ENCODE measurements around the gene DGUOK.
A peak's percentile ranks its signal among the peaks of the same experiment; 100 is the strongest.

DGUOK gene

DNA sequence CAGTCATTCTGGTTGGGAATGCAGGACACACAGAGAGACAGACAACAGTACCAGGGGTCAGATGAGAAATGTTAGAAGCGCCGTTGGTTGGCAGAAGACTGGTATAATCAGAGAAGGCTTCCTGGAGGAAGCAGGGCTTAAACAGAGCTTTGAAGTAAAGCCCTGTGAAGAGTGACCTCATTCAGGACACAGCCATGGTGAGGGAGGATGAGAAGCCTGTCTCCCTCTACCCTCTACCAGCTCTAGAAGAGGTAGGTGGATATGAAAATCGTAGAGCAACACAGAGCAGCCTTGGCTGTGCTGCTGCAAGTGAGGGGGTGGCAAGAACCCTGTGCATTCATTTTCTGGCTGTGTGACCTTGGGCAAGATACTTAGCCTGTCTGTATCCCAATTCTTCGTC, 72.3 kb downstream of the DGUOK start:
- H3K36me3 ChIP-seq (ENCODE audit: insufficient read depth, low read length), result no peaks in the 10 kb centered on the region
- H3K27me3 ChIP-seq (ENCODE audit: insufficient read depth, low read length), result no peaks in the 10 kb centered on the region
- H3K27ac ChIP-seq (ENCODE audit: low read depth, low read length), result no peak overlapping the region
- H3K4me3 ChIP-seq (ENCODE audit: low read depth, low read length), result no peak overlapping the region
- H2AFZ ChIP-seq (ENCODE audit: low read length, unreplicated experiment), result no peak overlapping the region
- peaks cover 44% of the 10 kb centered on the region for H3K79me2 ChIP-seq (ENCODE audit: control insufficient read depth, insufficient read depth, low read length, unreplicated experiment)
- peaks cover 34% of the 10 kb centered on the region for H3K4me1 ChIP-seq (ENCODE audit: control insufficient read depth, insufficient read depth, low read length, unreplicated experiment)

DNA sequence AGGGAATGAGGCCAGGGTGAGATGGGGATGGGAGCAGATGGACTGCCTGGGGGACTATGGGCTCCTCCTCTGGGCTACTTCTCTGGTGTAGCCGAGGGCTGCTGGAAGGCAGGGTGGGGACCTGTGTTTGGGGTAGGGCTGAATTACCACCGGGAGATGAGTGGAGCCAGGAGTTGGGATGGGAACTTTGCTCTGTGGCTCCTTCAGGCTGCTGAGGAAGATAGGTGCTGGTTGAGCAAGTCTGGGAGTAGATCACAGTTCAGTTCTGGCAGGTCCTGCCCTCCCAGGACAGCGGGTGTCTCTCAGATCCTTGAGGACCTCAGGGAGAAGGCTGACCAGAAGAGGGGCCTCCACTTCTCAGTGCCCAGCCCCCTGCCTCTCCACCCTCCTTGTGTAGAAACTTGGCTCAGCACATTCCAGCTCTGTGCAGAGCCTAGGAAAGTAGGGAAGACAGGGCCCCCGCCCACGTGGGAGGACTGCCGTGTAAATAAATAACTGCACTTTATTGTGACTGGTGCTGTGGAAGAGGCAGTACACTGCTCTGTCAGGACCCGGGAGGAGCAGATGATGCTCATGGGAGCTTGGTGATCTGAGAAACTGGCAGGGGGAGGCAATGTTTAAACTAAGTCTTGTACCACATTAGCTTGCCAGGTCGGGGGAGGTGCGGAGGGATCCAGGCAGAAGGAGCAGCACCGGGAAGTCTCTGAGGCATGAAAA, 73.4 kb downstream of the DGUOK start:
- no peaks in the 10 kb centered on the region for H3K36me3 ChIP-seq (ENCODE audit: insufficient read depth, low read length)
- H2AFZ ChIP-seq (ENCODE audit: low read length, unreplicated experiment), result no peak overlapping the region
- H3K27me3 ChIP-seq (ENCODE audit: insufficient read depth, low read length), result no peaks in the 10 kb centered on the region
- H3K4me3 ChIP-seq (ENCODE audit: low read depth, low read length), result no peak overlapping the region
- peaks cover 51% of the 10 kb centered on the region for H3K79me2 ChIP-seq (ENCODE audit: control insufficient read depth, insufficient read depth, low read length, unreplicated experiment)
- peaks cover 41% of the 10 kb centered on the region for H3K4me1 ChIP-seq (ENCODE audit: control insufficient read depth, insufficient read depth, low read length, unreplicated experiment)
- H3K27ac ChIP-seq (ENCODE audit: low read depth, low read length), result no peak overlapping the region

DNA sequence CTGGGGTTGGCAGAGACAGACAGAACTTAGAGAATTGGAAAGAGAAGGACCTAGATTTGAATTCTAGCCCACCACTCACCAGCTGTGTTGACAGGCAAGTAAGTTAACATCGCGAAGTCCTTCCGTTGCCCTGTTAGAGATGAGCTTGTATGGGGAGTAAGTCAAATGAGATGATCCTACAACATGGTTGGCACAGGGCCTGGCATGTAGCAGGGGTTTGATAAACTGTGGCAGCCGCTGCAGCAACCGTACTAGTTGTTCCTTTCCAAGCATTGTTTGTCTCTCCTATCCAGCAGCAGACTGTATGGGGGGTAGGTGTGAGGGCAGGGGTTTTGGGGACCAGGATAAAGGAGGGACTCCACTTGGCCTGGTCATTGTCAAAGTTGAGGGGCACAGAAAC, 74.0 kb downstream of the DGUOK start:
- Histone ChIP-seq H3K27ac (ENCODE audit: low read depth, low read length) (no peak overlapping the region), H3K4me3 (ENCODE audit: low read depth, low read length) (no peak overlapping the region), H2AFZ (ENCODE audit: low read length, unreplicated experiment) (no peak overlapping the region), H3K79me2 (ENCODE audit: control insufficient read depth, insufficient read depth, low read length, unreplicated experiment) (peaks cover 56% of the 10 kb centered on the region), H3K36me3 (ENCODE audit: insufficient read depth, low read length) (no peaks in the 10 kb centered on the region; the same call in 1 of the 2 replicates), H3K27me3 (ENCODE audit: insufficient read depth, low read length) (no peaks in the 10 kb centered on the region), H3K4me1 (ENCODE audit: control insufficient read depth, insufficient read depth, low read length, unreplicated experiment) (peaks cover 47% of the 10 kb centered on the region)

DNA sequence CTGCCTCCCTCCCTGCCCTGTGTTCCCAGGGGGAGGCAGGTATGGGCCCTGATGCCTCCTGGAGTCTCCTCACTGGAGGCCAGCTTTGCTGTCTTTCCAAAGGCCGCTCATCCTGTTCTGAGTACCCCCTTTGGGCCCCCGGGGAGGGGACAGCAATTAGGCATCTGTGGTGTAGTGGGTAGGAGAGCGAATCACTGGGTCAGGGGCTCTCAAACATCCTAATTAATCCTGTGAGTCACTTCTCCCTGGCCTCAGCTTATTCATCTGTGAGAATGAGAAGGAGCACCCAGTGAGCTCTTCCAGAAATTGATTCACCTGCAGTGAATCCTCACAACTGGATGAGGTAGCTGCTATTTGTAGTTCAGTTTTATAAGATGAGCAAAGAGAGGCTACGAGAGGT, 74.4 kb downstream of the DGUOK start:
- Histone ChIP-seq H3K4me3 (ENCODE audit: low read depth, low read length) (no peak overlapping the region), H3K4me1 (ENCODE audit: control insufficient read depth, insufficient read depth, low read length, unreplicated experiment) (peaks cover 52% of the 10 kb centered on the region), H3K36me3 (ENCODE audit: insufficient read depth, low read length) (no peaks in the 10 kb centered on the region; the same call in 1 of the 2 replicates), H3K79me2 (ENCODE audit: control insufficient read depth, insufficient read depth, low read length, unreplicated experiment) (peaks cover 53% of the 10 kb centered on the region), H3K27me3 (ENCODE audit: insufficient read depth, low read length) (no peaks in the 10 kb centered on the region), H3K27ac (ENCODE audit: low read depth, low read length) (no peak overlapping the region), H2AFZ (ENCODE audit: low read length, unreplicated experiment) (no peak overlapping the region)

DNA sequence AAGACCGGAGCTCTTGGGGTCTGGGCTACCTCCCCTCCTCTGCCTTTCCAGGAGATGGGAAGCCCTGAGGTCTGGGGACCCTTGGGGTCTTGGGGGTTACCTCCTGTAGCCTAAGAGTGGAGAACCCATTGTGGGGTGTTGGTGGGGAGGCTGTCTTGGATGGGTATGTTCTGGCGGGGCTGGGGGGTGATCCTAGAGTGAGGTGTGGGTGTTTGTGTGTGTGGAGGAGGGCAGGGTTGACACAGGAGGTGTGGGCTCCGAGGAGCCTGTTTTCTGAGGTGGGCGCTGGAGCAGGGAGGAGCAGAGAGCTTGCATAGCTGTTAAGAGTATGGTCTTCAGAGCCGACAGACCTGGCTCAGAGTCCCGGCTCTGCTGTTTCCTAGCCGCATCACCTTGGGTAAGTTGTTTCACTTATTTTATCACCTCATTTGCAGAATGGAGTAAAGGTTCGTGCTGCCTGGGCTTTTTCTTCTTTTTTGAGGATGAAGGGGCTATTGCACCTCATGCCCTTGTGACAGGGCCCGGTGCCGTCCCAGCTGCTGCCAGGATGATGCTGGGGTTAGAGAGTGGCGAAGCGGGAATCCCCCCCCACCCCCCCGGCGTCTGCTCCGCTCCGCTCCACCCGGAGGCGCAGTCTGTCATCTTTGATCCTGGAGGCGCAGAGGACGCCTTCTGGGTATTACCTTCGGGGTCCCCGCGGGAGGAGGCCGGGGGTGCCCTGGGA, 75.3 kb downstream of the DGUOK start:
- H3K27me3 ChIP-seq (ENCODE audit: insufficient read depth, low read length), result no peaks in the 10 kb centered on the region
- H3K79me2 ChIP-seq (ENCODE audit: control insufficient read depth, insufficient read depth, low read length, unreplicated experiment), result peaks cover 57% of the 10 kb centered on the region
- H3K4me3 ChIP-seq (ENCODE audit: low read depth, low read length), result peak overlapping the region; percentile 90
- H3K36me3 ChIP-seq (ENCODE audit: insufficient read depth, low read length), result no peaks in the 10 kb centered on the region; the same call in 1 of the 2 replicates
- H2AFZ ChIP-seq (ENCODE audit: low read length, unreplicated experiment), result no peak overlapping the region
- H3K27ac ChIP-seq (ENCODE audit: low read depth, low read length), result no peak overlapping the region
- peaks cover 60% of the 10 kb centered on the region for H3K4me1 ChIP-seq (ENCODE audit: control insufficient read depth, insufficient read depth, low read length, unreplicated experiment)

DNA sequence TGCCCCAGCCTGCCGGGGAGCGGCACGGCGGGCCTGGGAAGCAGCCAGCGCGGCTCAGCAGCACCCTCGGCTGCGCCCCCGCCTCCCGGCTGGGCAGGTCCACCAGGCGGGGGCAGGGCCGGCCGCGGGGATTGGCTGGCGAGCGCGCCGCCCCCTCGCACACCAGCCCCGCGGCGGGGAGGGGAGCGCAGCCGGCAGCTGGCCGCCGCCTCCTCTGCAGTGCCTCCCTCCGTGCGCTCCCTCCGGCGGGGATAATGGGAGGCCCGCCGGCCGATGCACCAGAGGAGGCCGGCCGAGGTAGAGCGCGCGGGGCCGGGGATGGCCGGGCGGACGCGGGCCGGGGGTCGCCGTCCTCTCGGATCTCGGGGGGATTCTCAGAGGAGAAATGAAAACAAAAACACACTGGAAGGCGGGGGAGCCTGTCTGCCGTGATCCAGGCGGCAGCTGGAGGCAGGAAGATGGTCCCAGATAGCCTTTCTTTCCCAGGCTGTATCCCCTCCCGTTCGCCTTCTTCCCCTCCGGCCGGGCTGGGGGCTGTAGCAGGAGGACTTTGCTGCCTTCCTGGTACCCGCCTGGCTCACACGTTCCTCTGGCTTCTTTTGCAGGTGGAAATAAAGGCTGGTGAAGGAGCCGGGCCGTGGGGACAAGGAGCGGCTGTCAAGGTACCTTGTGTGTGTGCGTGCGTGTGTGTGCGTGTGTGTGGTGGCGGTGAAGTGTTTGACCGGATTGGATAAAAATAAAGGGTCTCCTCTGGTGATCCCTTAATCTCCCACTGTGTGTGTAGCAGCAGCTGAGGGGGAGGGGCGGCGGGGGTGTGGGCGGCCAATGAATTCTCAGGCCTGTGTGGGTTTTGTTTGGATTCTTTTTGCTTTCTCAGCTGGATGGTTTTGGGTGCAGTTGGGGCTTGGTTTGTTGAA, 76.1 kb downstream of the DGUOK start:
- H3K4me1 ChIP-seq (ENCODE audit: control insufficient read depth, insufficient read depth, low read length, unreplicated experiment), result peaks cover 68% of the 10 kb centered on the region
- no peaks in the 10 kb centered on the region; the same call in 1 of the 2 replicates for H3K36me3 ChIP-seq (ENCODE audit: insufficient read depth, low read length)
- H2AFZ ChIP-seq (ENCODE audit: low read length, unreplicated experiment), result no peak overlapping the region
- H3K27ac ChIP-seq (ENCODE audit: low read depth, low read length), result peak overlapping the region; percentile 72
- H3K79me2 ChIP-seq (ENCODE audit: control insufficient read depth, insufficient read depth, low read length, unreplicated experiment), result peaks cover 49% of the 10 kb centered on the region
- peak overlapping the region; percentile 90 for H3K4me3 ChIP-seq (ENCODE audit: low read depth, low read length)
- H3K27me3 ChIP-seq (ENCODE audit: insufficient read depth, low read length), result no peaks in the 10 kb centered on the region

DNA sequence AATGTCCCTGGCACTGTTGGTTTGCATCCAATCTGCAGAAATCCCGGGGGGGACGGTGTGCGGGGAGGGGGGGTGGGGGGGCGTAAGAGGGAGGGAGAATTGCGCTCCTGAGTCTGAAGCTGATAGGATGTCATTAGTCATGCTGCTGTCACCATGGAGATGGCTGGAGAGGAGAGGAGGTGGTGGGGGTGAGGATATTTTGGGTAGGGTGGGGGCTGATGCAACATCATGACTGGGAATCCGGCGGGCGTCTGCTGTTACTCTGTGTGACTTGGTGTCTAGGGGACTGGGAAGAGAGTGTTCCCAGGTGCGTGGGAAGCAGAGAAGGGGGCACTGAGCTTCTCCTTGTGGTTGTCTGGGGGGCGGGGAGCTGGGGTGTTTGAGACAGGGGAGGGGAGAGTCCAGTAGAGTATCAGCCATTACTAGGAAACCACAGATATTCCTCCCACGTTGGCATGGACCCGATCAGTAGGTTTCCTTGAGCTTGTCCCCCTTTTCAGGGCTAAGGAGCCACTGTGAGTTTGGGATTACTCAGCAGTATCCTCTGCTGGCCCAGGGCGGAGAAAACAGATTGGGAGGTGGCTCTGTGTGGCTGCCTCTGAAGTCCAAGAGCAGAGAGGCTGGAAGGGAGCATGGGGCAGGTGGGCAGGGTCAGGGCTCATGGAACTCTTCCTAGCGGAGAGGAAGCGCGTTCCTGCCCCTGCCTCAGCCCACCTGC, 77.0 kb downstream of the DGUOK start:
- H2AFZ ChIP-seq (ENCODE audit: low read length, unreplicated experiment), result peak overlapping the region; percentile 17
- no peaks in the 10 kb centered on the region for H3K27me3 ChIP-seq (ENCODE audit: insufficient read depth, low read length)
- H3K4me1 ChIP-seq (ENCODE audit: control insufficient read depth, insufficient read depth, low read length, unreplicated experiment), result peaks cover 77% of the 10 kb centered on the region
- H3K4me3 ChIP-seq (ENCODE audit: low read depth, low read length), result peak overlapping the region; percentile 90
- no peaks in the 10 kb centered on the region; the same call in 1 of the 2 replicates for H3K36me3 ChIP-seq (ENCODE audit: insufficient read depth, low read length)
- H3K79me2 ChIP-seq (ENCODE audit: control insufficient read depth, insufficient read depth, low read length, unreplicated experiment), result peaks cover 46% of the 10 kb centered on the region
- H3K27ac ChIP-seq (ENCODE audit: low read depth, low read length), result peak overlapping the region; percentile 77

DNA sequence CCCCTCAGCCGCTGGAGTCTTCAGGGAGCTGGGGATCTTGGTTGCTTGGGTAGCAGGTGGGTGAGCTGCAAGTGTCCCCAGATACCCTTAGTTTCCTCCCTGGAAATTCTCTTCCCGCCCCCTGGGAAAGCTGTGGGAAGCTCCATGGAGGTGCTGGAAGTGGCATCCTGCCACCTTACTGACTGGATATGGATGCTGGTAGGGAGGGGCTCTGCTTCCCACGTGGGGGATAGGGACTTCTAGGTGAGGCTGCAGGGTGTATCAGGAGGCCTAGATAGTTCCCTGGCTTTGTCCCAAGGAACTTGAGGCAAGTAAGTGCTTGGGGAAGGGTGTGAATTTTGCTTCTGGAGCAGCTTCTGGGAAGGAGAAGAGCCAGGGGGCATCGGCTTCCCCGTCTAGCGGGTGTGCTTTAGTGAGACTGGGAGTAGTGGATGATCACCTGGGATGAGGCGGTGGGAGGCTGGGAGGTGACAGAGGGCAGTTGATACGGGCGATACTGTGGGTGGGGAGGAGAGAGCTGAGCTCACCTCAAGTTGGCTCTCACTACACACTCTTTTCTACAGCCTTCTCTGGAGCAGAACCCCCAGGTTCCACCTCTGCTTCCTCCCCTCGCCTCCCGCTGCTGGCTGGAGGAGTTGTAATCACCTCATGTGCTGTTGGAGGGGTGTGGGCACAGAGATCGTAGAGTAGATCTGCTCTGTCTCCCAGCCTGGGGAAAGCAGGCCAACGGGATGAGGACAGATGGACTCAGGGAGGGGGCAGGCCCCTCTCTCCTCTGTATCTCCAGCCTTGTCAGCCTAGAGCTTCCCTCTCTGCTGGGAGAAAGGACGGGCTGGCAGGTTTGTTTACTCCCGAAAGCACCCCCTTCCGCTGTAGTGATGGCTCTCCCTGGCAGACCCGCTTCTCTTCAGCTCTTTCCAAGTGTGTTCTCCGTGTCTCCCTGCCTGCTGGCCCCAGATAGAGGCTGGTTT, 77.8 kb downstream of the DGUOK start:
- Histone ChIP-seq H3K27me3 (ENCODE audit: insufficient read depth, low read length) (no peaks in the 10 kb centered on the region), H3K27ac (ENCODE audit: low read depth, low read length) (peak overlapping the region; percentile 77), H3K36me3 (ENCODE audit: insufficient read depth, low read length) (no peaks in the 10 kb centered on the region; the same call in 1 of the 2 replicates), H3K4me3 (ENCODE audit: low read depth, low read length) (peak overlapping the region; percentile 68), H2AFZ (ENCODE audit: low read length, unreplicated experiment) (no peak overlapping the region), H3K79me2 (ENCODE audit: control insufficient read depth, insufficient read depth, low read length, unreplicated experiment) (peaks cover 41% of the 10 kb centered on the region), H3K4me1 (ENCODE audit: control insufficient read depth, insufficient read depth, low read length, unreplicated experiment) (peaks cover 83% of the 10 kb centered on the region)

DNA sequence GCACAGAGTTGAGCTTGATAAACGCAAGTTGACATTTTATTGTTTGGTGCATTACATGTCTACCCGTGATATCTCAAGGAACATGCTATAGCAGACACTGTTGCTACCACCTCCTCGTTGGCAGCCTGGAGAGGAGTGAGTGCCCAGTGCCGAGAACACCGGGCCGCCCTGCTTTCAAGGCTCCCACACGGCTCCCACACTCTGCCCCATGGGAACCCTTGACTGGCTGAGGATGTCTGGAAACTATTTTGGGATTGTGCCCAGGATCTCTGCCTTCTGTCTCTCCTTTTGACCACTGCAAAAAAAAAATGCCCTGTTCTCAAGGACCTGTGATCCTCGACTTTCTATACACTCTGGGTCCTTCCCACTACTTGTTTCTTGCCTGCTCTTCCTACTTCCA, 79.1 kb downstream of the DGUOK start:
- Histone ChIP-seq H3K27ac (ENCODE audit: low read depth, low read length) (no peak overlapping the region), H3K36me3 (ENCODE audit: insufficient read depth, low read length) (no peaks in the 10 kb centered on the region; the same call in 1 of the 2 replicates), H2AFZ (ENCODE audit: low read length, unreplicated experiment) (no peak overlapping the region), H3K4me1 (ENCODE audit: control insufficient read depth, insufficient read depth, low read length, unreplicated experiment) (peaks cover 70% of the 10 kb centered on the region), H3K27me3 (ENCODE audit: insufficient read depth, low read length) (no peaks in the 10 kb centered on the region), H3K4me3 (ENCODE audit: low read depth, low read length) (no peak overlapping the region), H3K79me2 (ENCODE audit: control insufficient read depth, insufficient read depth, low read length, unreplicated experiment) (peaks cover 47% of the 10 kb centered on the region)

All from ACC112 (cell line).